Lung microvascular endothelial cell (primary cell): ENCODE data around the gene PEDS1. TPM values are rescaled to one million over a fixed set of nuclear protein-coding genes. Genes with fewer than 3 reads are reported as not detected.
"Not testable (repeated sequence)": the region's sequence is repeated elsewhere in the genome, so short reads cannot be mapped to it uniquely, and the experiment has no call there.

Experiments
- DNase-seq, 2 donors: peaks; one replicate each; pipeline versions ENCODE4 v3.0.0 to v3.0.0-alpha.2; 2010; ENCODE audit warnings: low read depth in 2 of 2
- total RNA-seq: library from RNA; depleted of rRNA; stranded (reverse); fragments of >200 nt; gene quantifications from 2 replicates; pipeline ENCODE4 v1.2.1, GENCODE V29; 2014

PEDS1 gene
- total RNA-seq, 1 donor from 2014 or later = 11.9 TPM

DNA sequence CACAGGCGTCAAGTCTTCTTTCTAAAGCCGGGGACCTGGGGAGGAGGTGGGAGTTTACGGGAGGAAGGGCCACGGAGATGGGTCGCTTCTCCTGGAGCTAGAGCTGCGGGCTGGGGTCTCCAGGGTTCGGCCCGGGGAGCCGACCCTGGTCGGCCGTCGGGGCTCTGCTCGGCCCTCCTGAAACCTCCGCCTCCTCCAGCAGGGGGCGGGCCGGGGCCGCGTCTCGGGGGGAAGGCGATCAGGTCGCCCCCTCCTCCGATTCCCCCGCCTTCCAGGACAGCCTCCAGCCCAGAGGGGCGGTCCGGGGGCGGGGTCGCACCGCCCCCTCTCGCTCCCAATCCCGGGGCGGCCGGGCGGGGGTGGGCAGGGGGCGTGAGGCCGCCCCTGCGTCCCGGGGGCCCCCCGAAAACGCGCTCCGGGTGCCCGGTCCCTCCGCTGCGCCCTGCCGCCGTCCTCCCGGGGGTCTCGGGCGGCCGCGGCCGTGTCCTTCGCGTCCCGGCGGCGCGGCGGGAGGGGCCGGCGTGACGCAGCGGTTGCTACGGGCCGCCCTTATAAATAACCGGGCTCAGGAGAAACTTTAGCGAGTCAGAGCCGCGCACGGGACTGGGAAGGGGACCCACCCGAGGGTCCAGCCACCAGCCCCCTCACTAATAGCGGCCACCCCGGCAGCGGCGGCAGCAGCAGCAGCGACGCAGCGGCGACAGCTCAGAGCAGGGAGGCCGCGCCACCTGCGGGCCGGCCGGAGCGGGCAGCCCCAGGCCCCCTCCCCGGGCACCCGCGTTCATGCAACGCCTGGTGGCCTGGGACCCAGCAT lies 36.9 kb upstream of the PEDS1 start, which contains the start of gene CEBPB:
Gene CEBPB, plus strand, starts transcription at position 580 of the 814 bp plus-strand sequence. Its CDS starts 204 bp downstream, at position 784.
- peak; percentile 83 to 93 for DNase-seq

- no peak for DNase-seq
Measured at GRCh38 chr20:50189681-50190250, 36.2 kb upstream of the PEDS1 start.

GRCh38 chr20:50188879-50189680 lies 35.6 kb upstream of the PEDS1 start:
- no peak for DNase-seq

- no peak for DNase-seq
Measured at GRCh38 chr20:50188287-50188688, 34.8 kb upstream of the PEDS1 start.

- DNase-seq = no peak
Measured at GRCh38 chr20:50187403-50188051, 34.0 kb upstream of the PEDS1 start.

- DNase-seq = no peak
Measured at GRCh38 chr20:50186987-50187402, 33.5 kb upstream of the PEDS1 start.

GRCh38 chr20:50186151-50186885 lies 32.8 kb upstream of the PEDS1 start:
- peak; percentile 77 to 84 for DNase-seq

- DNase-seq = no peak
Measured at GRCh38 chr20:50185426-50185825, 31.9 kb upstream of the PEDS1 start.

DNA sequence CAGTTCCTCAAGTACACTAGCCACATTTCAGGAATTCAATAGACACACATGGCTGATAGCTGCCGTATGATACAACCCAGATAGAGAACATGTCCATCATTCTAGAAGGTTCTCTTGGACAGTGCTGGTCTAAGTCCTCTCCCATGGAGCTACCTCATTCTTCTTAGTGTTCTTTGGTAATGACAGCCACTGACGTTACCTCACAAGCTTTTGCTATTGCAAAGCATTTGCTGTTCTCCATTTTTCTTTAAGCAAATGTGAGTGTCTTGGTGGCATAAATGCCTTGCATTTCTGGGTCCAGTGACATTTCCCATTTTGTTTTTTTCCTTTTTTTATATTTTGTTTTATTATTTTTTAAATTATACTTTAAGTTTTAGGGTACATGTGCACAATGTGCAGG lies 28.8 kb upstream of the PEDS1 start:
- DNase-seq = no peak

DNA sequence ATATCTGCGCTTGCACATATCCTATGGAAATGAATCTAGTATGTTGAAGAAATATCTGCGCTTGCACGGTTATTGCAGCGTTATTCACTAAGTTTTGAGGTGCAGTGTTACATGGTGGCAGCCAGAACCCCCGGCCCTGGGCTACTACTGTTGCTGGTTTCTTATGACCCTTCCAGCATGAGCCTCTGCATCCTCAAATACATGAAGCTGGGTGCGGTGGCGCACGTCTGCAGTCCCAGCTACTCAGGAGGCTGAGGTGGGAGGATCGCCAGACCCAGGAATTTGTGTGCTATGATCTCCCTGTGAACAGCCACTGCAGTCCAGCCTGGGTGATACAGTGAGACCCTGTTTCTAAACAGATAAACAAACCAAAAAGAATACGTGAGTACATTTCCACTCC lies 27.8 kb upstream of the PEDS1 start:
- DNase-seq = no peak

DNA sequence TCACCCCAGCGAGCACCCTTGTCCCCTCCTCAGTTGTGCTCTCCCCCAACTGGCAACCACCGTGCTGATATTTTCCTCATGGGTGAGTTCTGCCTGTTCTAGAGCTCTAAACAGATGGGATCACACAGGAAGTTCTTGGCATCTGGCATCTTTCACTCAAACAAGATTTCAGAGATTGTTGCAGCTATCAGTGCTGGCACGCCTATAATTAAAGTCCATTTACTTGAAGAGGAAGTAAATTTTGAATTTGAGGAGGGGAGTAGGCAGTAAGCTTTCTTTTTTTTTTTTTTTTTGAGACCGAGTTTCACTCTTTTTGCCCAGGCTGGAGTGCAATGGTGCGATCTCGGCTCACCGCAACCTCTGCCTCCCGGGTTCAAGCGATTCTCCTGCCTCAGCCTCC lies 25.1 kb upstream of the PEDS1 start:
- DNase-seq = not testable (repeated sequence)

- no peak for DNase-seq
Measured at GRCh38 chr20:50175938-50176933, 22.7 kb upstream of the PEDS1 start.

DNA sequence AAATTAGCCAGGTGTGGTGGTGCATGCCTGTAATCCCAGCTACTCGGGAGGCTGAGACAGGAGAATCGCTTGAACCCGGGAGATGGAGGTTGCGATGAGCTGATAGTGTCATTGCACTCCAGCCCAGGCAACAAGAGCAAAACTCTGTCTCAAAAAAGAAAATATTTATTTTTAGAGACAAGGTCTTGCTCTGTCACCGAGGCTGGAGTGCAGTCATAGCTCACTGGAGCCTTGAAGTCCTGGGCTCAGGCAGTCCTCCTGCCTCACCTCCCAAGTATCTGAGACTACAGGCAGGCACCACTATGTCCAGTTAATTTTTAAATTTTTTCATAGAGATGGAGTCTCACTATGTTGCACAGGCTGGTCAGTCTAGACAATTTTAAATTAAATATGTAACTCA lies 20.9 kb upstream of the PEDS1 start:
- no peak for DNase-seq

GRCh38 chr20:50172347-50173013 lies 19.0 kb upstream of the PEDS1 start:
- peak; percentile 71 to 85 for DNase-seq

DNA sequence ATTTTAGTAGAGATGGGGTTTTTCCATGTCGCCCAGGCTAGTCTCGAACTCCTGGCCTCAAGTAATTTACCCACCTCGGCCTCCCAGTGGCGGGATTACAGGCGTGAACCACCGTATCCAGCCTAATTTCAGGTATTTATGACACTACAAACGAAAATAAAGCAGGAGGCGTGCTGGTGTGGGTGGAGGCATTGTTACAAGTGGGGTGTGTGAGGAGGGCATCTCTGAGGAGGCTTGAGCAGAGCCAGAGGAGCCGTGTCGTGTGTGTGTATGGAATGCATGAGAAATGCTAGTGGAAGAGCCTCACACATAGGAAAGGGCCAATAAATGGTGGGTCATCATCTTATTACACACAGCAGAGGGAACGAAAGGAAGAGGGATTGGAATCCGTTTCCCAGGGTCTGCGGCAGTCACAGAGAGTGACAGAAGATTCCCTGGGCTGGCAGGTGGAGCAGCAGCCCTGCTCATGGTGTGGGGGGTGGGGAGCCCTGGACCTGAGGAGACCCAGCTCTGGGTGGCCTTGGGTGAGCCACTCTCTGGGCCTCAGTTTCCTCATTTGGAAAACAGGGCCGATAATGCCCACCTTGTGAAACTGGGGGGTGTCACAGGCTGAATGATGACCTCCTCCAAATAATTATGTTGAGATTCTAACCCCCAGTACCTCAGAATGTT lies 17.2 kb upstream of the PEDS1 start:
- DNase-seq = no peak

GRCh38 chr20:50169329-50169823 lies 15.9 kb upstream of the PEDS1 start:
- DNase-seq = peak; percentile 80 to 86

GRCh38 chr20:50165684-50166554 lies 12.4 kb upstream of the PEDS1 start:
- peak; percentile 96 to 100 for DNase-seq
